GM21423 (cell line): ENCODE data around the gene SEMA5A.

Experiments
- ATAC-seq: cut with Tn5 transposase; IDR thresholded peaks from one replicate; pipeline ENCODE4 v1.9.1; 2021; ENCODE audit warnings: mild to moderate bottlenecking, moderate library complexity; ENCODE audit not compliant: unreplicated experiment

SEMA5A gene

GRCh38 chr5:9194509-9194908 is 351.4 kb downstream of the SEMA5A start:
- ATAC-seq, result no peak

- no peak for ATAC-seq
These were observed 353.6 kb downstream of the SEMA5A start for GRCh38 chr5:9192266-9192665.

GRCh38 chr5:9189681-9190080 is 356.2 kb downstream of the SEMA5A start:
- ATAC-seq, result no peak

GRCh38 chr5:9188956-9189355 is 356.9 kb downstream of the SEMA5A start:
- no peak for ATAC-seq

- ATAC-seq, result no peak
These were observed 357.7 kb downstream of the SEMA5A start for GRCh38 chr5:9188131-9188530.

- ATAC-seq, result no peak
These were observed 358.3 kb downstream of the SEMA5A start for GRCh38 chr5:9187614-9188013.

GRCh38 chr5:9186069-9186468 is 359.8 kb downstream of the SEMA5A start:
- ATAC-seq, result no peak

GRCh38 chr5:9183992-9184391 is 361.9 kb downstream of the SEMA5A start:
- no peak for ATAC-seq

GRCh38 chr5:9182899-9183695 is 362.8 kb downstream of the SEMA5A start:
- ATAC-seq, result no peak

GRCh38 chr5:9176641-9177040 is 369.2 kb downstream of the SEMA5A start:
- no peak for ATAC-seq

- no peak for ATAC-seq
These were observed 371.4 kb downstream of the SEMA5A start for GRCh38 chr5:9174446-9174845.

- no peak for ATAC-seq
These were observed 372.4 kb downstream of the SEMA5A start for GRCh38 chr5:9173281-9174048.

- no peak for ATAC-seq
These were observed 375.8 kb downstream of the SEMA5A start for GRCh38 chr5:9170026-9170425.

GRCh38 chr5:9169557-9169902 is 376.3 kb downstream of the SEMA5A start:
- no peak for ATAC-seq

GRCh38 chr5:9168791-9169556 is 376.9 kb downstream of the SEMA5A start:
- ATAC-seq, result no peak

- ATAC-seq, result no peak
These were observed 379.4 kb downstream of the SEMA5A start for GRCh38 chr5:9166202-9167112.

GRCh38 chr5:9165546-9165945 is 380.3 kb downstream of the SEMA5A start:
- no peak for ATAC-seq

- ATAC-seq, result no peak
These were observed 385.1 kb downstream of the SEMA5A start for GRCh38 chr5:9160747-9161146.

GRCh38 chr5:9157811-9158210 is 388.1 kb downstream of the SEMA5A start:
- ATAC-seq, result no peak

GRCh38 chr5:9157020-9157419 is 388.9 kb downstream of the SEMA5A start:
- no peak for ATAC-seq

- ATAC-seq, result no peak
These were observed 389.6 kb downstream of the SEMA5A start for GRCh38 chr5:9156282-9156681.
